Activated gamma-delta T cell treated with Interleukin-2 at 50 U/mL for 16 hours (primary cell): ENCODE measurements around the gene MRTFB.
"Not testable (repeated sequence)": the region's sequence is repeated elsewhere in the genome, so short reads cannot be mapped to it uniquely, and the experiment has no call there.

Experiments
- DNase-seq: peaks from one replicate; pipeline ENCODE4 v3.0.0-alpha.2; 2020

Gene MRTFB

GRCh38 chr16:14139872-14140271, 68.8 kb downstream of the MRTFB start:
- DNase-seq: no peak

GRCh38 chr16:14140923-14141322, 69.8 kb downstream of the MRTFB start:
- DNase-seq: no peak

- no peak for DNase-seq
These were observed 75.3 kb downstream of the MRTFB start for GRCh38 chr16:14146445-14146844.

DNA sequence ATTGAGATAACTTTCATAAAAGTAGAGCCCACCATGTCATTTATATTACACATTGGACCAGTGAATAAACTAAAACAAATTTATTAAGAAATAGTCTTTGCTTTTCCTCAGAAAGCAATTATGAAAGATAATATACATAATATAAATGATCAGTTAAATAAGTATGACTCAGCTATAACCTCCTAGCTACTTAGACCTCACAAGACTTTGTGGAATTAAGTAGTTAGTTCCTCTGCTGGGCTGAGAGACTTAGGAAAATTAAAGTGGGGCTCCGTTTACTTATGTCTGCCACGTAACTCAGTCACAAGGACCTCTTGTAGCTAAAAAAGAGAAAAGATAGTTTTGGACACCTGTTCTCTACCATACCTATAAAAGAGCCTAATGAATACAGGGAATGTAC, 76.9 kb downstream of the MRTFB start:
- no peak for DNase-seq

- DNase-seq: no peak
These were observed 77.5 kb downstream of the MRTFB start for GRCh38 chr16:14148569-14148968.

DNA sequence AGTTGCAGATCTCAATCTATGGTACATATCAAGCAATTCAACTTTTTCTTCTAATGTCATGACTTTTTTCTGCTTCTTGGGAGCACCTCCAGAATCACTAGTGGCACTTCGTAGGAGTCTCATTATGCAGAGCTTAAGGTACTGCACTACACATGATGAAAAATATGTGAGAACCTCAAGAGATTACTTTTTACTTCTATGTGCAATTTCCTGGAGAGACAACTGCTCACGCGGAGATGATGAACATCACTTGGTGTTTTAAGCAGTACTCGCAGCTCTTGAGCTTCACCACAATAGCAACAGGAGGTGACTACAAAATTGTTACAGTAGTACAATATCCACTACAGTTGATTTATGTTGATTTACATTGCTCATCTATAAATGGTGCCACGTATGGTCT, 79.7 kb downstream of the MRTFB start:
- DNase-seq: no peak

DNA sequence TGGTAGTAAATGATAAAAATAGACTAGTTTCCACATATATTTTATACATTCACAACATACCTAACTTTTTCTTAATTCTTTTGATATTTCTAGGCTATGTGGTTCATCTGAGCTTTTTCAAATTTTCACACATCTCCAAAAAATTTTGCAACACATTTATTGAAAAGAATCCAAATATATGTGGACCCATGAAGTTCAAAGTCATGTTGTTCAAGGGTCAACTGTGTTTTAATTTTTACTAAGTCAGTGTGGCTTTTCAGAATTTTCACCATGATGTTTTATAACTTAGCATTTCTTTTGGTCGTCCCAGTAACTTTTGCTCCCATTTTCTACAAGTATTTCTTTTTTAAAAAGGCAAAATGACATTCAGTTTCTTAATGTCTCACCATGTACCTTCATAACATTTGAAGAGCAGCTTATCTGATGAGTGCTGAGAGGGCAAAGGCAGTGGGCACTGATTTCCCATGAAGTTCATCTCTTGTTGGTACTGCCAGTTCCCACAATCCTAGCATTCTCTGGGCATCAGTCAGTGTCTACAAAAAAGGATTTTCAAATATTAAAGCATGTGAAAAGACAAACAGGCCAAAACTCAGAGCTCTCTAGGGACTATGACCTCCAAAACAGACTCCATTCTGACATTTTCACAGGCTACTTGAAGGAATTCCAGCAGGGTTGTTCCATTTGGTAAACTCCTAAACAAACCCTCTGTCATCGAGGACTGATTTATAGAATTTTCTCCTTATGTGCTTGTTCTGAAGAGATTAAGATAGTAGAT, 80.3 kb downstream of the MRTFB start:
- no peak for DNase-seq

- DNase-seq: no peak
These were observed 84.6 kb downstream of the MRTFB start for GRCh38 chr16:14155572-14156190.

DNA sequence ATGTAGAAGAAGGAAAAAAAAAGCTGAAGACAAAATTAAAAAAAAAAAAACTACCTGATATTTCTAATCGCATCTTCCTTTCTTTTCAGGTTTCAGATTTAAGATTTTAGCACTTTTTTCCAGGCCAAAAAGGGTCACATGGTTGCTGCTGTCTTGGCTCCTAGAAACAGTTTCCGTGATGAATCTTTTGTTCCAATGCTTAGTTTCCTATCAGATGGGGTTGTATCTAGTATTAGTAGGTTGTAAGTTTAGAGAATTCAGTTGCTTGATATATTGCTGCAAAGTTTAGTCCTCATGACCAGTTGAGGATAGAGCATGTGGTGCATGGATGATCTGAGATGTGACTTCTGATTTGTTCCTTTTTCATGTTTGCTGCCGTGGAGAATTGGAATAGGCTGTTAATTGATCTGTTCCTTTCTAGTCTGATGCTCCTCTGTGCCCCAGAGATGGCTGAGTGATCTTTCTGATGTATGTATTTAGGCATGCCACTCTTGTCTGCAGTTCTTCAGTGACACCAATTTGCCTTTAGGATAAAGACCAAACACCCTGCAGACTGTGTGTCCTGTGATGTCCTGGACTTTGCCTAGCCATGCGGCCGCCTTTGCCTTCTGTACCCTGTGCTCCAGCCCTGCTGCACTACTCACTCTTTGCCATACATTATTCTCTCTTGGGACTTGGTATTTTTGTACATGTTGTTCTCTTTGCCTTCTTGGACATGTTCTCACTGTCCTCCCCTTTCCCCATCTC, 94.0 kb downstream of the MRTFB start:
- no peak for DNase-seq

DNA sequence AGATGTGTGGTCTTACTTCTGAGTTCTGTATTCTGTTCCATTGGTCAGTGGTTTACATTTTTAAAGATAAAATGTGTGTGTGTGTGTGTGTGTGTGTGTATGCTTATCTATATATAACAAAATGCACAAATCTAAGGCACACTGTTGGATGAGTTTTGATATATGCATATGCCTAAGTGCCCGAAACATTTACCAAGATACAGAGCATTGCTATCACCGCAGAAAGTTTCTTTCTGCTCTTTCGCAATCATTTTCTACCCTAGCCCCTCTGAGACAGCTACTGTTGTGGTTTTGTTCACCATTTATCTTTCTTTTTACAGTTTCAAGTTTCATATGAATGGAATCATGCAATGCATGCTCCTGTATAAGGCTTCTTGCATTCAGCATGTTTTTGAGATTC, 97.0 kb downstream of the MRTFB start:
- DNase-seq: no peak

- DNase-seq: no peak
These were observed 101.2 kb downstream of the MRTFB start for GRCh38 chr16:14172200-14172809.

- no peak for DNase-seq
These were observed 104.0 kb downstream of the MRTFB start for GRCh38 chr16:14175086-14175485.

- DNase-seq: no peak
These were observed 106.6 kb downstream of the MRTFB start for GRCh38 chr16:14177704-14178103.

DNA sequence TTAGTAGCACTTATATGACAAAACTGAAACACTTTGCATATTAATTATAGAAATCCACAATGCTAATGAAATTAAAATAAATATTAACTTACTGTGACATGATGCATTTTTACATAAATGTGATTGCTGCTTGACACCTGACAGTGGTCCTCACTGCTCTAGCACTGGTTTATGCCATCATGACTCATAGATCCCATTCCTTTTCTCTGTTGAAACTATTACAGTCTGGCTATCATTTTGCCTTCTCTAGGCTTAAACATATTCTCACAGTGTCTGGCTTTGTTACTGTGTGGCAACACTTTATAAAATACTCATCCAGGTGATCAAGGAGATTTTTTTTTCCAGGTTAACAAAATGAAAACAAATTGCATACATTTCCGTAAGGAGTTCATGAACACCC, 108.0 kb downstream of the MRTFB start:
- DNase-seq: no peak

- no peak for DNase-seq
These were observed 109.4 kb downstream of the MRTFB start for GRCh38 chr16:14180481-14180944.

DNA sequence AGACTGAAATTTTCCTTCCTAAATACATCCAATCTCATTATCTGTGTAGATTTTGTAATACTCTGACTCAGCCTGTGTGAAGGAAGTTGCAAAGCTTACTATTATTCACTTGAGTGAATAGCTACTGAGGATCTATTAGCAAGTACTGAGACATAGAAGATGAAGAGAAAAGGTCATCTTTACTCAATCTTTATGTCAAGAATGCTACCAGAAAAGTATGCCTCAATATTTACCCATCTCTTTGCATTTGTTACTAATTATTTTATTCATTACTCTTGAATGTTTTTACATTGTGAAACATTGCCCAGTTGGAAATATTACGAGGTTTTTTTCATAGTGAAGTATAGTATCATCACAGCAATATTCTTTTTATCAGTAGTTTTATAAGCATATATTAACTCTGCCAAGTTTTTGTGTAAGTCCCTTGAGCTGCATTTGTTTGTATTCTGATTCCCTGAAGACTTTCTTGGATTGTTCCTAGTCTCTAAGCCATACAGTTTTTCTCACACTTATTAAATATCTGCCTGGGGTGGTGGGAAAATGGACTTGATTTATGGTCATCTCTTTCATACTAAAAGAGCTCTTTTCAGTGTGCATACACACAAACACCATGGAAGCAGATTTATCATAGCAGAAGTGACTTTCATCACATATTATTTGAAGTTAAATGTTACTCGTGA, 110.4 kb downstream of the MRTFB start:
- no peak for DNase-seq

GRCh38 chr16:14182999-14183398, 111.9 kb downstream of the MRTFB start:
- no peak for DNase-seq

GRCh38 chr16:14183962-14184361, 112.8 kb downstream of the MRTFB start:
- DNase-seq: not testable (repeated sequence)

GRCh38 chr16:14186007-14186794, 115.1 kb downstream of the MRTFB start:
- no peak for DNase-seq

DNA sequence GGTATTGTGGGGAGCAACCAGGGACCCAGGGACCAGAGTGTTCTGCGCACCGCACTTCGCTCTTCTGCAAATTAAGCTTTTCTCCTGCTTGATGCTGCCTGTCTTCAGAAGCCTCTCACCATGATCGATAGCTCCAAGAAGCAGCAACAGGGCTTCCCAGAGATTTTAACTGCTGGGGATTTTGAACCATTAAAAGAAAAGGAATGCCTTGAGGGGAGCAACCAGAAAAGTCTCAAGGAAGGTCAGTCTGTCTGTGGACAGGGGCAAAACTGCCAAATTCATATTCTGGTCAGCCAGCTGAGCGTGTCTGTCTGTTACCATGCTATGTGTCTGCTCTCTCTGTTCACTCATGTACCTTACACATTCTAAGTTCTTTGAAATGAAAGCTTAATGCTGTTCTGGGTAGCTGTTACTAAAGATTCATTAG, 115.7 kb downstream of the MRTFB start:
- DNase-seq: no peak

DNA sequence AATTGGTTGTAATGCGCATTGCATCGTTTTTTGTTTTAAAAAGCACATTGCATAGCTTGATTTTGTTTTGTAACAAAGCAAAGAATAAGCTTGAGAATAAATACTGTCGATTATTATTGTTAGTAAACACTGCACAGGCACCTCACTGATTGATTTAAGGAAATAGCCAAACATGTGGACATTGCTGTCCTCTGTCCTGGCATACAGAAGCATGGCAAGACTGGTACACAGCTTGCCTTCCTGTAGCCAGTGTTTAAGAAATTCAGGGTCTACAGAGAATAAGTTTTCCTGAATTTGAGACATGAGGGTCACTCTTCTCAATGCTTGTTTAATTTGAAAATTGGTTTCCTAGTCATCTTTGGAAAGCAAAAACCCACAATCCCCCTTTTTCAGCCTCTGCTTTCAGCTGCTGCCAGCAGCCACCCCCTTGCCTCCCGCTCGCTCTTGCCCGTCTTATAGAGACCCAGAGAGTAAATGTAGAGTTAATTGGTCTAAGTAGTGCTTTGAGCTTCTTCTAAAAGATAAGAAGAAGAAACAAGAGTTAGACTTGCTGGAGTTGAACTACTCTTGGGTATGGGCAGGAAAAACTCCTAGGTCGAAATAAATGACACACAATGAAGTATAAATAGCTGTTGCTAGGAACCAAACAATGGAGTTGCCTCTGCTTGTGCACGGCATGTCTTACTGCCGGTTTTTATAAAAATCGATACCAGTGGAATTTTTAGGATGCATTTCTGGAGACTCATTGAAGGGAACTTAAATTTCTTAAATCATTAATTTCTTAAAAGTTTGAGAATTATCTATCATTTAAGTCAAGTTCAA, 116.6 kb downstream of the MRTFB start:
- DNase-seq: no peak
